Activated CD8-positive, alpha-beta T cell treated with anti-CD3 and anti-CD28 coated beads for 36 hours (primary cell): Measurements from ENCODE around the gene MAP3K1. TPM values are rescaled to one million over a fixed set of nuclear protein-coding genes. Genes with fewer than 3 reads are reported as not detected.
"Not testable (repeated sequence)": the region's sequence is repeated elsewhere in the genome, so short reads cannot be mapped to it uniquely, and the experiment has no call there.

Experiments used
- ATAC-seq: fragments of 200-7000 bp; cut with Tn5 transposase; one replicate; pipeline ENCODE4 v1.10.0; 2021; ENCODE audit warnings: mild to moderate bottlenecking, moderate library complexity
- CTCF ChIA-PET: fragments of 350-600 bp; sonication (Branson Sonifier 250); formaldehyde crosslinking; loops from one replicate; lab custom pipeline; 2021; ENCODE audit warnings: antibody characterized with exemption; lab: Charles Lee
- POLR2A ChIA-PET: fragments of 350-600 bp; sonication (Branson Sonifier 250); formaldehyde crosslinking; loops from one replicate; lab custom pipeline; 2021; ENCODE audit warnings: antibody characterized with exemption; lab: Charles Lee
- DNase-seq: peaks from one replicate; pipeline ENCODE4 v3.0.0-alpha.2; 2020
- H3K27ac Mint-ChIP-seq: one replicate; pipeline ENCODE4 v1.8.0; 2021; ENCODE audit warnings: mild to moderate bottlenecking, mixed read lengths
- H3K27me3 Mint-ChIP-seq: one replicate; pipeline ENCODE4 v1.8.0; 2021; ENCODE audit warnings: mixed read lengths
- H3K36me3 Mint-ChIP-seq: one replicate; pipeline ENCODE4 v1.8.0; 2021; ENCODE audit warnings: low read depth, mixed read lengths
- H3K4me1 Mint-ChIP-seq: one replicate; pipeline ENCODE4 v1.8.0; 2021; ENCODE audit warnings: low read depth, mixed read lengths
- H3K4me3 Mint-ChIP-seq: one replicate; pipeline ENCODE4 v1.8.0; 2021; ENCODE audit warnings: mild to moderate bottlenecking, moderate library complexity, mixed read lengths
- H3K9me3 Mint-ChIP-seq: one replicate; pipeline ENCODE4 v1.8.0; 2021; ENCODE audit warnings: mixed read lengths
- CTCF ChIP-seq: fragments of 200-600 bp; IDR thresholded peaks from one replicate; pipeline ENCODE4 v1.8.0; 2022; ENCODE audit warnings: antibody characterized with exemption, mild to moderate bottlenecking
- intact Hi-C: fragments of 100-400 bp; cut with micrococcal nuclease; formaldehyde crosslinking; loops from one replicate; pipeline ENCODE4 v1.10.0; 2022
- total RNA-seq, 2 experiments: library from RNA; stranded (reverse); gene quantifications; one replicate each; pipeline ENCODE4 v1.2.3, GENCODE V29; 2021

Gene MAP3K1
- total RNA-seq, 2 experiments from 2014 or later, result 16.9 to 17.0 TPM

- peak overlapping the region; percentile 87 for H3K4me3 Mint-ChIP-seq
- H3K4me1 Mint-ChIP-seq, result peaks cover 49% of the 10 kb centered on the region
- peaks cover 5% of the 10 kb centered on the region for H3K27me3 Mint-ChIP-seq
- peaks cover 5% of the 10 kb centered on the region for H3K36me3 Mint-ChIP-seq
- ATAC-seq, result no peak
- H3K27ac Mint-ChIP-seq, result peak overlapping the region; percentile 92
- ChIA-PET POLR2A (no interaction called here), CTCF (interaction anchor here (0.9 to 1.0 kb wide), 2 partner anchors 10 to 546 kb away, joined by 3 read pairs; no protein-coding TSS in a partner anchor)
- no peak for DNase-seq
- TF ChIP-seq CTCF, result no peak
- no peaks in the 10 kb centered on the region for H3K9me3 Mint-ChIP-seq
- intact Hi-C loops, result loop anchor here (5.0 kb wide), 2 partner anchors 355 to 490 kb away; partner anchors contain the start of gene GPBP1
Observed at GRCh38 chr5:56817263-56818014, 2.1 kb downstream of the MAP3K1 start.

- Mint-ChIP-seq H3K4me3 (peak overlapping the region; percentile 64), H3K9me3 (no peaks in the 10 kb centered on the region), H3K4me1 (peaks cover 56% of the 10 kb centered on the region), H3K27me3 (peaks cover under 1% of the 10 kb centered on the region), H3K36me3 (peaks cover 9% of the 10 kb centered on the region), H3K27ac (no peak overlapping the region)
- DNase-seq (no peak), ATAC-seq (no peak)
- ChIA-PET POLR2A (no interaction called here), CTCF (interaction anchor here (0.6 to 3.1 kb wide), 5 partner anchors 9 to 548 kb away, joined by 3 to 11 read pairs (median 4); no protein-coding TSS in a partner anchor)
- intact Hi-C loops, result loop anchor here (5.0 kb wide), 2 partner anchors 354 to 491 kb away; partner anchors contain the start of gene GPBP1
- no peak for TF ChIP-seq CTCF
Observed at GRCh38 chr5:56818450-56819037, 3.2 kb downstream of the MAP3K1 start.

GRCh38 chr5:56819060-56819881 is 3.9 kb downstream of the MAP3K1 start:
- DNase-seq (no peak), ATAC-seq (no peak)
- ChIA-PET CTCF (interaction anchor here (1.1 to 3.1 kb wide), 5 partner anchors 8 to 548 kb away, joined by 3 to 11 read pairs (median 5); no protein-coding TSS in a partner anchor), POLR2A (interaction anchor here (0.7 kb wide), 1 partner anchor 235 kb away, joined by 3 read pairs; no protein-coding TSS in a partner anchor)
- TF ChIP-seq CTCF, result no peak
- no peaks in the 10 kb centered on the region for H3K9me3 Mint-ChIP-seq
- peak overlapping the region; percentile 64 for H3K4me3 Mint-ChIP-seq
- intact Hi-C loops, result loop anchor here (5.0 kb wide), 2 partner anchors 353 to 492 kb away; partner anchors contain the start of gene GPBP1
- peaks cover 55% of the 10 kb centered on the region for H3K4me1 Mint-ChIP-seq
- peaks cover 9% of the 10 kb centered on the region for H3K36me3 Mint-ChIP-seq
- H3K27ac Mint-ChIP-seq, result peak overlapping the region; percentile 35
- no peaks in the 10 kb centered on the region for H3K27me3 Mint-ChIP-seq

GRCh38 chr5:56821868-56822267 is 6.5 kb downstream of the MAP3K1 start:
- H3K4me3 Mint-ChIP-seq, ATAC-seq, POLR2A ChIA-PET, DNase-seq, intact Hi-C loops, H3K27ac Mint-ChIP-seq, H3K9me3 Mint-ChIP-seq, H3K27me3 Mint-ChIP-seq, H3K36me3 Mint-ChIP-seq: not testable (repeated sequence)
- H3K4me1 Mint-ChIP-seq, result peaks cover 76% of the 10 kb centered on the region
- CTCF ChIA-PET, result interaction anchor here (1.0 to 1.2 kb wide), 2 partner anchors 15 to 82 kb away, joined by 3 to 4 read pairs; no protein-coding TSS in a partner anchor

- CTCF ChIA-PET, result interaction anchor here (1.5 kb wide), 1 partner anchor 15 kb away, joined by 8 read pairs; no protein-coding TSS in a partner anchor
- Mint-ChIP-seq H3K27me3 (no peaks in the 10 kb centered on the region), H3K4me1 (peaks cover 75% of the 10 kb centered on the region), H3K4me3 (no peak overlapping the region), H3K27ac (no peak overlapping the region), H3K36me3 (peaks cover 9% of the 10 kb centered on the region), H3K9me3 (no peaks in the 10 kb centered on the region)
- DNase-seq (no peak), ATAC-seq (no peak)
- POLR2A ChIA-PET, result no interaction called here
- intact Hi-C loops, result no loop called here
- no peak for TF ChIP-seq CTCF
Observed at GRCh38 chr5:56822981-56823380, 7.6 kb downstream of the MAP3K1 start.
